H1 (cell line): ENCODE data around the gene MLH3.

ENCODE experiments used
- ASH2L ChIP-seq: fragments of 200-600, 300-600 bp; sonication (generic); IDR thresholded peaks from one replicate; pipeline ENCODE4 v1.7.1; 2017; ENCODE audit warnings: low read length
- CTCF ChIP-seq, 3 experiments: IDR thresholded peaks; 1 replicate in 2 of 3; 2 replicates in 1 of 3; pipeline versions ENCODE4 v1.5.1 to v1.6.1; 2011; ENCODE audit warnings: low read length in 3 of 3, mild to moderate bottlenecking in 3 of 3, inconsistent platforms in 2 of 3, low read depth in 1 of 3, moderate library complexity in 1 of 3; ENCODE audit not compliant: insufficient read depth in 1 of 3; ENCODE audit errors: control extremely low read depth in 1 of 3
- EZH2 ChIP-seq: fragments of 200-600 bp; sonication (generic); IDR thresholded peaks from 2 replicates; pipeline ENCODE4 v1.7.1; 2012; ENCODE audit warnings: low read depth, mild to moderate bottlenecking, moderate library complexity, low read length, inconsistent platforms; ENCODE audit not compliant: severe bottlenecking
- JUN ChIP-seq: IDR thresholded peaks from 2 replicates; pipeline ENCODE4 v1.6.1; 2011; ENCODE audit warnings: low read depth, mild to moderate bottlenecking, improper control_type of control experiment, low read length
- SIN3A ChIP-seq, 2 experiments: IDR thresholded peaks in 1 of 2; conservative IDR thresholded peaks in 1 of 2; 2 replicates each; pipeline ENCODE4 v1.6.1; 2011 to 2012; ENCODE audit warnings: low read length in 2 of 2, improper control_type of control experiment in 1 of 2, low read depth in 1 of 2, mild to moderate bottlenecking in 1 of 2
- ZNF274 ChIP-seq: IDR thresholded peaks from 2 replicates; pipeline ENCODE4 v1.7.0; 2012; ENCODE audit warnings: low read length, borderline replicate concordance; ENCODE audit errors: extremely low read depth

DNA sequence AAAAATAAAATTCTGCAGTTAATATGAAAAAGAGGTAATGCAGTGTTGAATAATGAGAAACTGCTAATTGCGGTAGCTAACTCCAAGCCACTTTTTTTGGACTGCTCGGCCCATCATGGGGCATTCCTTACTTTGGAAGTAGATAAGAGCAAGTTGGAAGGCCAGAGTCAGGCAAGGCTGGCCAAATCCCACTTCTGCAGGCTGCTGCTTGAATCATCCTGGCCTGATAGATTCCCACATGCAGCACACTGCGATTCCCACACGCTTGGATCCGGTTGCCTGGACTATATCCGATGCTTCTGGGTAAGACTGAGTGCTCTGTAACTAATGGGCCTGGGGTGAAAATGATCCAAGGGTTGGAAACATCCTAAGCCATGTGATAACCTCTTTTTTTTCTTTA is 38.0 kb downstream of the MLH3 start:
- TF ChIP-seq EZH2 (no peak), CTCF (IDR thresholded peaks at IDR 0.05; ENCODE audit: control extremely low read depth in 1 of 3, insufficient read depth in 1 of 3, low read depth in 1 of 3, low read length in 3 of 3) (no peak), JUN (no peak), ZNF274 (no peak), ASH2L (no peak), SIN3A (conservative IDR thresholded peaks at IDR 0.05 in 1 of 2, IDR thresholded peaks at IDR 0.05 in 1 of 2; ENCODE audit: low read depth in 1 of 2, low read length in 2 of 2) (no peak)
